IMR-90 (cell line): ENCODE data around the gene LONP2. TPM values are rescaled to one million over a fixed set of nuclear protein-coding genes. Genes with fewer than 3 reads are reported as not detected.

Experiments used
- ATAC-seq: fragments of 200-7000 bp; cut with Tn5 transposase; 2 replicates; pipeline ENCODE4 v1.9.1; 2020; ENCODE audit warnings: low read depth, mild to moderate bottlenecking, moderate library complexity
- BruUV-seq: library from RNA; stranded (reverse); fragments of 400-500 nt; replicated peaks from 2 replicates; lab custom pipeline; 2021; lab: Mats Ljungman, UMichigan
- CTCF ChIA-PET: fragments of 300-600 bp; formaldehyde crosslinking; extraction: SDS; loops from one replicate; lab custom pipeline; 2021; ENCODE audit warnings: antibody characterized with exemption; lab: Yijun Ruan, JAX
- POLR2A ChIA-PET: fragments of 300-600 bp; sonication (Branson Sonifier 250); formaldehyde crosslinking; loops from one replicate; lab custom pipeline; 2022; ENCODE audit warnings: antibody characterized with exemption; ENCODE audit not compliant: unreplicated experiment; lab: Charles Lee
- DNase-seq: peaks from one replicate; pipeline ENCODE4 v3.0.0; 2013
- H2AFZ ChIP-seq: replicated peaks from 2 replicates; pipeline ENCODE3; 2013; ENCODE audit warnings: low read length, mild to moderate bottlenecking; ENCODE audit not compliant: poor library complexity
- H2AK5ac ChIP-seq: 2 replicates; pipeline ENCODE4 v1.6.1; 2013; ENCODE audit warnings: low read depth, low read length, inconsistent platforms
- H2AK9ac ChIP-seq: replicated peaks from 2 replicates; pipeline ENCODE3; 2013; ENCODE audit warnings: mild to moderate bottlenecking, low read depth, low read length, moderate library complexity; ENCODE audit not compliant: poor library complexity
- H2BK120ac ChIP-seq: 2 replicates; pipeline ENCODE4 v1.6.1; 2013; ENCODE audit warnings: low read depth, low read length, inconsistent platforms
- H2BK15ac ChIP-seq: 3 replicates; pipeline ENCODE4 v1.6.1; 2013; ENCODE audit warnings: low read depth, low read length, inconsistent platforms
- H2BK20ac ChIP-seq: 2 replicates; pipeline ENCODE4 v1.6.1; 2013; ENCODE audit warnings: low read depth, mild to moderate bottlenecking, inconsistent platforms, low read length, moderate library complexity
- H2BK5ac ChIP-seq: 2 replicates; pipeline ENCODE4 v1.6.1; 2013; ENCODE audit warnings: mild to moderate bottlenecking, low read depth, low read length, inconsistent platforms; ENCODE audit not compliant: poor library complexity, severe bottlenecking
- H3K14ac ChIP-seq: replicated peaks from 2 replicates; pipeline ENCODE4 v1.6.1; 2013; ENCODE audit warnings: low read depth, low read length, inconsistent platforms
- H3K18ac ChIP-seq: 2 replicates; pipeline ENCODE4 v1.6.1; 2013; ENCODE audit warnings: low read depth, low read length, control low read depth
- H3K23ac ChIP-seq: 2 replicates; pipeline ENCODE4 v1.6.1; 2013; ENCODE audit warnings: low read depth, low read length, inconsistent platforms
- H3K27ac ChIP-seq: 2 replicates; pipeline ENCODE4 v1.5.1; 2013; ENCODE audit warnings: mild to moderate bottlenecking, control low read depth, low read length; ENCODE audit not compliant: insufficient read depth
- H3K27me3 ChIP-seq: 2 replicates; pipeline ENCODE4 v1.6.1; 2013; ENCODE audit warnings: low read length; ENCODE audit not compliant: control insufficient read depth, insufficient read depth
- H3K36me3 ChIP-seq: 2 replicates; pipeline ENCODE4 v1.6.1; 2013; ENCODE audit warnings: low read length, mixed read lengths; ENCODE audit not compliant: control insufficient read depth, insufficient read depth
- H3K4ac ChIP-seq: 2 replicates; pipeline ENCODE4 v1.6.1; 2013; ENCODE audit warnings: low read depth, low read length, inconsistent platforms
- H3K4me1 ChIP-seq: 2 replicates; pipeline ENCODE4 v1.6.1; 2013; ENCODE audit warnings: low read length, mixed read lengths; ENCODE audit not compliant: control insufficient read depth, insufficient read depth
- H3K4me2 ChIP-seq: 2 replicates; pipeline ENCODE4 v1.6.1; 2013; ENCODE audit warnings: low read depth, mild to moderate bottlenecking, control low read depth, low read length, moderate library complexity
- H3K4me3 ChIP-seq: 2 replicates; pipeline ENCODE4 v1.5.1; 2013; ENCODE audit warnings: low read depth, mild to moderate bottlenecking, control low read depth, low read length, moderate library complexity; ENCODE audit not compliant: insufficient read depth
- H3K56ac ChIP-seq: 2 replicates; pipeline ENCODE4 v1.6.1; 2013; ENCODE audit warnings: low read length, inconsistent platforms; ENCODE audit not compliant: insufficient read depth; ENCODE audit errors: extremely low read depth
- H3K79me1 ChIP-seq, 2 experiments: 2 replicates each; pipeline ENCODE4 v1.6.1; 2013; ENCODE audit warnings: low read length in 2 of 2, inconsistent platforms in 1 of 2, low read depth in 1 of 2
- H3K9ac ChIP-seq: 2 replicates; pipeline ENCODE4 v1.6.1; 2013; ENCODE audit warnings: low read depth, low read length, control low read depth
- H3K9me1 ChIP-seq: 2 replicates; pipeline ENCODE4 v1.6.1; 2013; ENCODE audit warnings: low read length, inconsistent platforms; ENCODE audit not compliant: insufficient read depth
- H3K9me3 ChIP-seq: 2 replicates; pipeline ENCODE4 v1.6.1; 2013; ENCODE audit warnings: low read length; ENCODE audit not compliant: control insufficient read depth, insufficient read depth
- H4K20me1 ChIP-seq: 2 replicates; pipeline ENCODE4 v1.6.1; 2013; ENCODE audit warnings: low read length, inconsistent platforms; ENCODE audit not compliant: insufficient read depth
- H4K5ac ChIP-seq: 2 replicates; pipeline ENCODE4 v1.6.1; 2013; ENCODE audit warnings: mild to moderate bottlenecking, low read depth, low read length, control low read depth
- H4K8ac ChIP-seq, 2 experiments: 2 replicates each; pipeline ENCODE4 v1.6.1; 2013; ENCODE audit warnings: low read depth in 2 of 2, low read length in 2 of 2, control low read depth in 1 of 2, inconsistent platforms in 1 of 2
- H4K91ac ChIP-seq: 2 replicates; pipeline ENCODE4 v1.6.1; 2013; ENCODE audit warnings: low read depth, low read length, inconsistent platforms; ENCODE audit not compliant: insufficient read depth
- CEBPB ChIP-seq: IDR thresholded peaks from 2 replicates; pipeline ENCODE4 v1.6.1; 2012; ENCODE audit warnings: low read depth, low read length, improper control_type of control experiment
- CHD1 ChIP-seq: IDR thresholded peaks from 2 replicates; pipeline ENCODE4 v1.6.1; 2012; ENCODE audit warnings: low read depth, low read length, improper control_type of control experiment
- FOS ChIP-seq: fragments of 150-350 bp; IDR thresholded peaks from 2 replicates; pipeline ENCODE4 v1.6.1; 2016; ENCODE audit warnings: low read depth, low read length
- MAZ ChIP-seq: IDR thresholded peaks from 2 replicates; pipeline ENCODE4 v1.6.1; 2012; ENCODE audit warnings: low read depth, mild to moderate bottlenecking, low read length, improper control_type of control experiment, moderate library complexity, borderline replicate concordance
- NFE2L2 ChIP-seq: fragments of 150-350 bp; IDR thresholded peaks from 2 replicates; pipeline ENCODE4 v1.6.1; 2016; ENCODE audit warnings: low read depth, mild to moderate bottlenecking, low read length
- POLR2A ChIP-seq: IDR thresholded peaks from 2 replicates; pipeline ENCODE4 v1.6.1; 2012; ENCODE audit warnings: mild to moderate bottlenecking, low read depth, low read length
- RAD21 ChIP-seq: IDR thresholded peaks from 2 replicates; pipeline ENCODE4 v1.6.1; 2012; ENCODE audit warnings: low read length, improper control_type of control experiment
- SMC3 ChIP-seq: fragments of 150-350 bp; IDR thresholded peaks from 2 replicates; pipeline ENCODE4 v1.6.1; 2016; ENCODE audit warnings: low read depth, mild to moderate bottlenecking, antibody characterized with exemption, low read length, moderate library complexity
- WGBS, 2 experiments: methylation state at CpG; one replicate each; pipeline versions ENCODE4 v1.1.5 to v1.1.7; 2013; ENCODE audit warnings: missing lambda C conversion rate in 2 of 2; ENCODE audit not compliant: insufficient read length in 1 of 2; ENCODE audit errors: extremely low coverage in 2 of 2; 5-methylcytosine and 5-hydroxymethylcytosine counted together
- dilution Hi-C: fragments of 300-500 bp; cut with HindIII; formaldehyde crosslinking; loops from one replicate; pipeline ENCODE4 v1.14.3; 2018; ENCODE audit warnings: low sequenced_read_pairs; ENCODE audit not compliant: unreplicated experiment
- in situ Hi-C: fragments of 300-500 bp; cut with MboI; formaldehyde crosslinking; loops from 3 replicates; pipeline ENCODE4 v1.14.3; 2019; ENCODE audit warnings: low sequenced_read_pairs, inconsistent platforms, mixed read lengths
- intact Hi-C: fragments of 100-400 bp; cut with micrococcal nuclease; formaldehyde crosslinking; loops from 2 replicates; pipeline ENCODE4 v1.10.0; 2022
- polyA plus RNA-seq, 3 experiments: library from polyadenylated mRNA; depleted of rRNA; stranded (reverse); fragments of >200 nt; gene quantifications; 2 replicates each; pipeline ENCODE4 v1.2.3, GENCODE V29; 2012; ENCODE audit warnings: low replicate concordance in 1 of 3
- total RNA-seq: library from RNA; depleted of rRNA; stranded (reverse); fragments of >200 nt; gene quantifications from 2 replicates; pipeline ENCODE4 v1.2.3, GENCODE V29; 2012
- TF ChIP-seq, protein P1 (sequence below): conservative IDR thresholded peaks from 2 replicates; pipeline ENCODE4 v1.5.1; 2012; ENCODE audit warnings: mild to moderate bottlenecking, low read depth, low read length, improper control_type of control experiment
- TF ChIP-seq, protein P2 (sequence below): fragments of 150-350 bp; IDR thresholded peaks from 2 replicates; pipeline ENCODE4 v1.6.1; 2017; ENCODE audit warnings: mild to moderate bottlenecking, antibody characterized with exemption, low read length, low read depth

The LONP2 gene
- total and polyA plus RNA-seq, 2 of the 4 experiments (the other 2 are of a cell fraction) = 31.5 to 90.9 TPM

DNA sequence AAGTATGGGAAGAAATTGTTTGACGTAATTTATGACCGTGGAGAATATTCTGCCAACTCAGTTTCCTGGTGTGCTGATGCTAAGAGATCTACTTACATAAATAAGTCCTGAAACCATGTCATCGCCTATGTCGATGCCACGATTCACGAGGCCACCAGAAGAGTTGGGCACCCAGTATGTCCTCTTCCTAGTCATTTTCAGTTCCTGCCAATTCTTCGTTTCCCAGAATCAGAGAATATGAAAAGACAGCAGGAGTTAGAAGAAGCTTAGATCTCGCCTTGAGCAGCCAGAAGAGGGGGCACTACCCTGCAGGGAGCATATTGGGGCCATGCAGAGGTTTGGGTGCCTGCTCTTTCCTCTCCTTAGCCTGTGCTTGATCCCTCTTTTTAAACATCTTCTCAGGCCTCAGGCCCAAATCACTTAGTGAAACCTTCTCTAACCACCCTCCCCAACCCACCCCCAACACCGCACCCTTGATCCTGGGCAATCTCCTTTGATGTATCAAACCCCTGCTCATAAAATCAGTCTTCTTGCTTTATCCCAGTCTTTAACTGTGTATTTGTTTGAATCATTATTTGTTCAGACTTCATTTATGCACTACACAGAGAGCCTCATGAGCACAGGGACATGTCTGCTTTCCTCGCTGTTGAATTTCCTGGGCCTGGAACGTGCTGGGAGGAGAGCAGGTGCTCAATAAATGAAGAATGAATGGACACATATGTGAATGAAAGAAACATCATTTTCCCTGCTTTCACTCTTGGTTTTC lies 12.2 kb upstream of the LONP2 start:
- Histone ChIP-seq H3K27ac (no peak overlapping the region), H3K14ac (no peak overlapping the region), H3K4ac (no peak overlapping the region), H3K4me2 (no peak overlapping the region), H3K9ac (no peak overlapping the region), H3K56ac (no peak overlapping the region), H3K18ac (no peak overlapping the region), H2AFZ (peak overlapping the region; percentile 67), H2BK15ac (no peak overlapping the region), H2BK5ac (no peak overlapping the region), H3K4me1 (0 out of 2 replicates have a peak, but pooled peaks cover 1% of the 10 kb centered on the region), H2AK5ac (no peak overlapping the region), H4K91ac (no peak overlapping the region), H2BK20ac (no peak overlapping the region), H3K9me3 (no peaks in the 10 kb centered on the region), H4K8ac (no peak overlapping the region), H3K23ac (no peak overlapping the region), H3K79me1 (no peaks in the 10 kb centered on the region), H4K5ac (no peak overlapping the region), H2BK120ac (no peak overlapping the region), H2AK9ac (no peak overlapping the region), H3K36me3 (no peaks in the 10 kb centered on the region), H3K27me3 (peaks cover 6% of the 10 kb centered on the region), H4K20me1 (no peaks in the 10 kb centered on the region), H3K9me1 (no peaks in the 10 kb centered on the region; the same call in 1 of the 2 replicates), H3K4me3 (no peak overlapping the region)
- ATAC-seq (peak; percentile 91), DNase-seq (peak; percentile 49)
- WGBS, 2 experiments = no CpG with 5 or more reads among the region's 11 CpGs
- BruUV-seq = no TSS peak
- intact Hi-C loops (loop anchor here (1.0 to 2.0 kb wide), 3 partner anchors 310 to 398 kb away; no protein-coding TSS in a partner anchor), dilution Hi-C loops (no loop called here), in situ Hi-C loops (no loop called here)
- ChIA-PET POLR2A (interaction anchor here (0.5 kb wide), 1 partner anchor 393 kb away, joined by 3 read pairs; no protein-coding TSS in a partner anchor), CTCF (interaction anchor here (0.5 to 2.3 kb wide), 9 partner anchors 12 to 1705 kb away, joined by 3 to 7 read pairs (median 4); no protein-coding TSS in a partner anchor)
- TF ChIP-seq NFE2L2 (no peak), SMC3 (peak; percentile 61), CEBPB (no peak), FOS (no peak), CHD1 (no peak), POLR2A (no peak), MAZ (no peak), RAD21 (peak; percentile 63)
- TF ChIP-seq, protein P1, sequence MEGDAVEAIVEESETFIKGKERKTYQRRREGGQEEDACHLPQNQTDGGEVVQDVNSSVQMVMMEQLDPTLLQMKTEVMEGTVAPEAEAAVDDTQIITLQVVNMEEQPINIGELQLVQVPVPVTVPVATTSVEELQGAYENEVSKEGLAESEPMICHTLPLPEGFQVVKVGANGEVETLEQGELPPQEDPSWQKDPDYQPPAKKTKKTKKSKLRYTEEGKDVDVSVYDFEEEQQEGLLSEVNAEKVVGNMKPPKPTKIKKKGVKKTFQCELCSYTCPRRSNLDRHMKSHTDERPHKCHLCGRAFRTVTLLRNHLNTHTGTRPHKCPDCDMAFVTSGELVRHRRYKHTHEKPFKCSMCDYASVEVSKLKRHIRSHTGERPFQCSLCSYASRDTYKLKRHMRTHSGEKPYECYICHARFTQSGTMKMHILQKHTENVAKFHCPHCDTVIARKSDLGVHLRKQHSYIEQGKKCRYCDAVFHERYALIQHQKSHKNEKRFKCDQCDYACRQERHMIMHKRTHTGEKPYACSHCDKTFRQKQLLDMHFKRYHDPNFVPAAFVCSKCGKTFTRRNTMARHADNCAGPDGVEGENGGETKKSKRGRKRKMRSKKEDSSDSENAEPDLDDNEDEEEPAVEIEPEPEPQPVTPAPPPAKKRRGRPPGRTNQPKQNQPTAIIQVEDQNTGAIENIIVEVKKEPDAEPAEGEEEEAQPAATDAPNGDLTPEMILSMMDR = peak; percentile 63
- TF ChIP-seq, protein P2, sequence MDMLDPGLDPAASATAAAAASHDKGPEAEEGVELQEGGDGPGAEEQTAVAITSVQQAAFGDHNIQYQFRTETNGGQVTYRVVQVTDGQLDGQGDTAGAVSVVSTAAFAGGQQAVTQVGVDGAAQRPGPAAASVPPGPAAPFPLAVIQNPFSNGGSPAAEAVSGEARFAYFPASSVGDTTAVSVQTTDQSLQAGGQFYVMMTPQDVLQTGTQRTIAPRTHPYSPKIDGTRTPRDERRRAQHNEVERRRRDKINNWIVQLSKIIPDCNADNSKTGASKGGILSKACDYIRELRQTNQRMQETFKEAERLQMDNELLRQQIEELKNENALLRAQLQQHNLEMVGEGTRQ = no peak
